H1 (cell line): ENCODE data around the gene UIMC1. TPM values are rescaled to one million over a fixed set of nuclear protein-coding genes. Genes with fewer than 3 reads are reported as not detected.

Source experiments
- ASH2L ChIP-seq: fragments of 200-600, 300-600 bp; sonication (generic); IDR thresholded peaks from one replicate; pipeline ENCODE4 v1.7.1; 2017; ENCODE audit warnings: low read length
- CBX8 ChIP-seq: fragments of 300-800, 300-1000 bp; sonication (generic); IDR thresholded peaks from 2 replicates; pipeline ENCODE4 v1.7.1; 2016; ENCODE audit warnings: low read depth, low read length, borderline replicate concordance
- CEBPB ChIP-seq: IDR thresholded peaks from 2 replicates; pipeline ENCODE4 v1.6.1; 2012; ENCODE audit warnings: low read depth, low read length
- CHD2 ChIP-seq: IDR thresholded peaks from 2 replicates; pipeline ENCODE4 v1.6.1; 2012; ENCODE audit warnings: low read length, improper control_type of control experiment
- CHD7 ChIP-seq: fragments of 300-600 bp; sonication (generic); IDR thresholded peaks from 2 replicates; pipeline ENCODE4 v1.7.1; 2012; ENCODE audit warnings: low read length, moderate library complexity, mild to moderate bottlenecking, inconsistent platforms; ENCODE audit not compliant: insufficient replicate concordance
- EGR1 ChIP-seq: IDR thresholded peaks from 2 replicates; pipeline ENCODE4 v1.6.1; 2011; ENCODE audit warnings: low read depth, low read length, borderline replicate concordance
- FOSL1 ChIP-seq: IDR thresholded peaks from 2 replicates; pipeline ENCODE4 v1.6.1; 2011; ENCODE audit warnings: mild to moderate bottlenecking, low read depth, low read length, moderate library complexity; ENCODE audit not compliant: insufficient read depth
- JUN ChIP-seq: IDR thresholded peaks from 2 replicates; pipeline ENCODE4 v1.6.1; 2011; ENCODE audit warnings: low read depth, mild to moderate bottlenecking, improper control_type of control experiment, low read length
- KDM4A ChIP-seq: IDR thresholded peaks from one replicate; pipeline ENCODE4 v1.7.1; 2012; ENCODE audit warnings: low read depth, mild to moderate bottlenecking, moderate library complexity, low read length, inconsistent platforms; ENCODE audit not compliant: severe bottlenecking
- KDM5A ChIP-seq: fragments of 200-600 bp; IDR thresholded peaks from 2 replicates; pipeline ENCODE4 v1.7.1; 2012; ENCODE audit warnings: mild to moderate bottlenecking, low read length, inconsistent platforms, mixed read lengths
- POLR2A ChIP-seq, 2 experiments: IDR thresholded peaks; 1 replicate in 1 of 2; 2 replicates in 1 of 2; pipeline ENCODE4 v1.6.1; 2011; ENCODE audit warnings: low read depth in 2 of 2, low read length in 2 of 2, mild to moderate bottlenecking in 2 of 2; ENCODE audit errors: control extremely low read depth in 1 of 2
- SAP30 ChIP-seq: fragments of 300-600 bp; sonication (generic); IDR thresholded peaks from 2 replicates; pipeline ENCODE4 v1.7.1; 2012; ENCODE audit warnings: low read length, moderate library complexity, mild to moderate bottlenecking, inconsistent platforms; ENCODE audit not compliant: insufficient read depth, insufficient replicate concordance
- TBP ChIP-seq: IDR thresholded peaks from 2 replicates; pipeline ENCODE4 v1.6.1; 2011; ENCODE audit warnings: low read depth, low read length, improper control_type of control experiment
- polyA plus RNA-seq, 7 experiments: library from polyadenylated mRNA; depleted of rRNA in 3 of 7; stranded (reverse) in 5 of 7; unstranded in 2 of 7; fragments of >200 nt in 5 of 7; fragments of 200-250 nt in 2 of 7; gene quantifications; 1 replicate in 5 of 7; 2 replicates in 1 of 7; 4 replicates in 1 of 7; pipeline versions ENCODE4 v1.2.1 to v1.2.3, GENCODE V29; 2011 to 2013; ENCODE audit warnings: missing spikeins in 2 of 7, mixed read lengths in 2 of 7
- total RNA-seq: library from RNA; stranded (reverse); fragmentation: NEBNext Ultra II Directional; extraction: Animal tissue kit (Norgen Biotek cat#: 25700); gene quantifications from 2 replicates; pipeline ENCODE4 v1.2.1, GENCODE V29; 2021

The UIMC1 gene
- total and polyA plus RNA-seq, 2 of the 8 experiments (the other 6 are each of a cell fraction or from before 2014, with no cell fraction given) = 12.8 to 43.7 TPM

GRCh38 chr5:176861276-176861675 is 145.3 kb downstream of the UIMC1 start (continued):
- TF ChIP-seq CHD7 (no peak), KDM4A (no peak), TBP (no peak), CBX8 (no peak), SAP30 (no peak), KDM5A (no peak), EGR1 (no peak), POLR2A (IDR thresholded peaks at IDR 0.05; ENCODE audit: control extremely low read depth in 1 of 2, low read depth in 2 of 2, low read length in 2 of 2) (no peak), CEBPB (no peak), JUN (no peak), CHD2 (no peak), ASH2L (no peak), FOSL1 (no peak)
